GM23338 (cell line): ENCODE data around the gene HCFC1.

Experiments
- EZH2 ChIP-seq: fragments of 200-600 bp; sonication (generic); IDR thresholded peaks from one replicate; pipeline ENCODE4 v1.8.0; 2017; ENCODE audit warnings: antibody characterized with exemption, mild to moderate bottlenecking, low read depth; ENCODE audit not compliant: unreplicated experiment
- POLR2AphosphoS5 ChIP-seq: IDR thresholded peaks from 2 replicates; pipeline ENCODE4 v1.6.1; 2016; ENCODE audit warnings: antibody characterized with exemption, low read depth
- ZNF331 ChIP-seq: fragments of 250-450 bp; sonication (Bioruptor Pico); IDR thresholded peaks from 2 replicates; pipeline ENCODE4 v1.5.0; 2020; ENCODE audit warnings: low read depth, mild to moderate bottlenecking, moderate library complexity
- TF ChIP-seq, protein P1 (sequence below), 2 experiments: fragments of 200-600 bp in 1 of 2; sonication (generic) in 1 of 2; conservative IDR thresholded peaks; 2 replicates each; pipeline versions ENCODE4 v1.5.1 to v1.6.1; 2016 to 2017; ENCODE audit warnings: antibody characterized with exemption in 2 of 2, low read depth in 2 of 2, mild to moderate bottlenecking in 2 of 2, moderate library complexity in 1 of 2
- TF ChIP-seq, protein P2 (sequence below): IDR thresholded peaks from one replicate; pipeline ENCODE4 v1.6.1; 2018; ENCODE audit warnings: antibody characterized with exemption; ENCODE audit not compliant: unreplicated experiment

DNA sequence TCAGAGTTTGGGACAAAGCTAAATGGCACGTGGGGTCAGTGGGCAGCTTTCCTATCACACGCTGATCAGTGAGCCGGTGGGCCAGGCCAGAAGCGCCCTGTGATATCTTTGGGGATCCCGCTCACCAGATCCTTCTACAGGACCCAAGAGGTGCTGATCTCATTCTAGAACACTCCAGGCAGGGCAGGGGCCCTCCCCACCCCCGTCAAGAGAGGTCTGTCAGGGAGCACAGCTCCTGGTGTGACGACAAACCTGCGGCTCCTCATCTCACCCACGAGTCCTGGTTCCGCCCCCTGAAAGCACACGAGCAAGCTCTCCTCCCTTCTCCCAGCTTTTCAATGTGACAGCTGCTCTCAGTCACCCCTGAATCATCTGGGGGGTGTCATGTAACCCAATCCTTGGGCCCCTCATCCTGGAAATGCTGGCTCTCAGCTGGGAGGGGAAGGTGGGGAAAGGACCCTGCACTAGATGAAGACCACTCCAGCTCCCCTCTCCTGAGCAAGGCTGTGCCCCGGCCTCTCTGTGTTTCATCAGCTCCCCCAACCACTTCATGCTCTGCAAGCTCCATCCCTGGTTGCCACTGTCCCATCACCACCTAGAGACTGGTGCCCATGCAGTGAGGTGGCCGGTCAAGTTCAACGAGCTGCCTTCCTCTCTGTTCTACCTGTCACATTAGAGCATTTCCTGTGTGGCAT, 4.6 kb downstream of the HCFC1 start:
- TF ChIP-seq, protein P1, sequence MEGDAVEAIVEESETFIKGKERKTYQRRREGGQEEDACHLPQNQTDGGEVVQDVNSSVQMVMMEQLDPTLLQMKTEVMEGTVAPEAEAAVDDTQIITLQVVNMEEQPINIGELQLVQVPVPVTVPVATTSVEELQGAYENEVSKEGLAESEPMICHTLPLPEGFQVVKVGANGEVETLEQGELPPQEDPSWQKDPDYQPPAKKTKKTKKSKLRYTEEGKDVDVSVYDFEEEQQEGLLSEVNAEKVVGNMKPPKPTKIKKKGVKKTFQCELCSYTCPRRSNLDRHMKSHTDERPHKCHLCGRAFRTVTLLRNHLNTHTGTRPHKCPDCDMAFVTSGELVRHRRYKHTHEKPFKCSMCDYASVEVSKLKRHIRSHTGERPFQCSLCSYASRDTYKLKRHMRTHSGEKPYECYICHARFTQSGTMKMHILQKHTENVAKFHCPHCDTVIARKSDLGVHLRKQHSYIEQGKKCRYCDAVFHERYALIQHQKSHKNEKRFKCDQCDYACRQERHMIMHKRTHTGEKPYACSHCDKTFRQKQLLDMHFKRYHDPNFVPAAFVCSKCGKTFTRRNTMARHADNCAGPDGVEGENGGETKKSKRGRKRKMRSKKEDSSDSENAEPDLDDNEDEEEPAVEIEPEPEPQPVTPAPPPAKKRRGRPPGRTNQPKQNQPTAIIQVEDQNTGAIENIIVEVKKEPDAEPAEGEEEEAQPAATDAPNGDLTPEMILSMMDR (conservative IDR thresholded peaks at IDR 0.05; ENCODE audit: low read depth in 2 of 2): no peak
- TF ChIP-seq, protein P2, sequence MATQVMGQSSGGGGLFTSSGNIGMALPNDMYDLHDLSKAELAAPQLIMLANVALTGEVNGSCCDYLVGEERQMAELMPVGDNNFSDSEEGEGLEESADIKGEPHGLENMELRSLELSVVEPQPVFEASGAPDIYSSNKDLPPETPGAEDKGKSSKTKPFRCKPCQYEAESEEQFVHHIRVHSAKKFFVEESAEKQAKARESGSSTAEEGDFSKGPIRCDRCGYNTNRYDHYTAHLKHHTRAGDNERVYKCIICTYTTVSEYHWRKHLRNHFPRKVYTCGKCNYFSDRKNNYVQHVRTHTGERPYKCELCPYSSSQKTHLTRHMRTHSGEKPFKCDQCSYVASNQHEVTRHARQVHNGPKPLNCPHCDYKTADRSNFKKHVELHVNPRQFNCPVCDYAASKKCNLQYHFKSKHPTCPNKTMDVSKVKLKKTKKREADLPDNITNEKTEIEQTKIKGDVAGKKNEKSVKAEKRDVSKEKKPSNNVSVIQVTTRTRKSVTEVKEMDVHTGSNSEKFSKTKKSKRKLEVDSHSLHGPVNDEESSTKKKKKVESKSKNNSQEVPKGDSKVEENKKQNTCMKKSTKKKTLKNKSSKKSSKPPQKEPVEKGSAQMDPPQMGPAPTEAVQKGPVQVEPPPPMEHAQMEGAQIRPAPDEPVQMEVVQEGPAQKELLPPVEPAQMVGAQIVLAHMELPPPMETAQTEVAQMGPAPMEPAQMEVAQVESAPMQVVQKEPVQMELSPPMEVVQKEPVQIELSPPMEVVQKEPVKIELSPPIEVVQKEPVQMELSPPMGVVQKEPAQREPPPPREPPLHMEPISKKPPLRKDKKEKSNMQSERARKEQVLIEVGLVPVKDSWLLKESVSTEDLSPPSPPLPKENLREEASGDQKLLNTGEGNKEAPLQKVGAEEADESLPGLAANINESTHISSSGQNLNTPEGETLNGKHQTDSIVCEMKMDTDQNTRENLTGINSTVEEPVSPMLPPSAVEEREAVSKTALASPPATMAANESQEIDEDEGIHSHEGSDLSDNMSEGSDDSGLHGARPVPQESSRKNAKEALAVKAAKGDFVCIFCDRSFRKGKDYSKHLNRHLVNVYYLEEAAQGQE: no peak
- TF ChIP-seq EZH2 (no peak), ZNF331 (CRISPR knock-in tag) (no peak), POLR2AphosphoS5 (no peak)
